Fibroblast of gingiva (primary cell): ENCODE data around the gene FAIM2.
"Not testable (repeated sequence)": the region's sequence is repeated elsewhere in the genome, so short reads cannot be mapped to it uniquely, and the experiment has no call there.

Experiments
- DNase-seq: peaks from one replicate; pipeline ENCODE4 v3.0.0-alpha.2; 2011; ENCODE audit warnings: low read depth

FAIM2 gene

DNA sequence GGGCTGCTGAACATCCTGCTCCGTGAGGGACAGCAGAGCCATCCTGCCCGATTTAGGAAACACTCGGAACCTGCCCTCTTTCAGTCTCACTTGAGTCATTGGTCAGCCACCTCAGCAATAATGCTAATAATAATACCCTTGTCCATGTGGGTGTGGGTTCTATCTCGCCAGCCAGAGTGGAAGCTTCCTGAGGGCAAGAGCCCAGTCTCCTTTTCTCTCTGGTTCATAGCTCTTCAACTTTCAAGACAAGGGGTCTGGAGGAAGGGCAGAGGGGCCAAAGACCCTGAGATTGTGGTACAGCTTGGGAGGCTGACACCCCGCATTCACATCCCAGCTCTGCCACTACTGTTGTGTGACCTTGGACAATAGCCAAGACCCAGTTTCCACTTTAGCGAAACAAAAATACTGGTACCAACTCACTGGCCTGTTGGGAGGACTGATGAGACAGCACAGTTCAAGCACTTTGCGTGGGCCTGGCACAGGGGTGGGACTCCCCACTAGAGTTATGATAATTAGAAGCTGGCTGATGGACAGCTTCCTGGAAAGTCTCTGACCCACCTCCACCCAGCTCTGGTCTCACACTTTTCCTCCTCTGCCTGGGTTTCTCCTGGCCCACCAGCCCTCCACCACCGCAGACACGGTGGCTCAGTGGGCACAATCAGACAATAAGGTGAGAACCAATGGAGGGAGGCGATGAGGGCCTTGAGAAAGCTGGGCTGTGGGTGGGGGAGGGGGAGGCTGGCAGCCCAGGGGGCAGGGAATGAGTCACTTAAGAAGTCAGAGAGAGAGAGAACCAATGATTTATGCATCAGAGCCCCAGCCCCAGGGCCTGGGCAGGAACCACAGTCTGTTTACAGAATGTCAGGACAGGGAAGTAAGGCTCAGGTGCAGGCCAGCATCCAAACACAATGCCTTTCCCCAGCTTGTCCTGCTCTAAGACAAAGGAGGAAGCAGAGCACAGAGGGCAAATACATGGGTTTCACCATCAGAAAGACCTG is 9.6 kb downstream of the FAIM2 start:
- no peak for DNase-seq

GRCh38 chr12:49892732-49893317 is 10.9 kb downstream of the FAIM2 start:
- DNase-seq, result no peak

DNA sequence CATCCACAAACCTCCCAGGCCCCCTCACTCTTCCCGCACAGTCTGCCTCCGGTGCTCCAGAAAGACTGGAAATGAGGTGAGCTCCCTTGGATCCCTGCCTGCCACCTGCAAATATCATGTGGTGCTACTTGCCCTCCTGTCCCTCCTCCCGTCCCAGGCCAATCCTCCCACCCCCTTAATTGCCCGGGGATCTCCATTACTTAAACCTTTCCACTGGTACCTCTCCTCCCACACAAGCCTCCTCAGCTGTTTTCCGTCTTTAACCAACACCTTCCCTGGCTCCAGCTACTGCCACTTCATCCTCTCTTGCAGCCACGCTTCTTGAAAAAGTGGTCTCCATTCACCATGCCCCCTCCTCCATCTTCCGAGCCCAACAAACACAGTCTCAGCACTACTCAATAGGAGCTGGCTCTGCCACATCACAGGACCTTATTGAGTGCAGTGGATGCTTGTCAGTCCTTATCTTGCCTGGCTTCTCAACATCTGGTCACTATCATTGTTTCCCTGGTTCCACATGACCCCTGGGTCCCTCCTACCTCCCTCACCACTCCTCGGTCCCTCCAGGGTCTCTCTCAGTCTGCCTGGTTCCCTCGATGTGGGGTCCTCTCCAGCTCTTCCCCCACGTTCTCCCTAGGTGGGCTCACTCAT is 11.5 kb downstream of the FAIM2 start:
- no peak for DNase-seq

- DNase-seq, result no peak
Measured at GRCh38 chr12:49891476-49891875, 12.2 kb downstream of the FAIM2 start.

DNA sequence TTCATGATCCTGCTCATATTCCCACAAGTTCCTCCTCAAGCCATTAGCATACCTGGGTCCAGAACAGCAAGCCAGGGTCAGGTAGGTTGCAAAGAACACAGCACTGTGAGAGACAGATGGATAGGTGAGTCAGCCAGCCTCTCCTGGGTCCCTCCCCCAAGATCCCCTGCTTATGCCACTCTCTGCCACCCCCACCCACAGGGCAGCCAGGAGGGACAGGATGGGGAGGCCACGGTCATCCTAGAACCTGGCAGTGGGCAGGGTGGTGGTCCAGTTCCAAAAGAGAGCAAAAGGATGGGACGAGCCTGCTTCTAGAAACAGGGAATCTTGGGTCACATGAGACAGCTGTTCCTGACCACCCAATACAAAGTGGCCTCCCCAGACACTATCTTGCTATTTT is 12.7 kb downstream of the FAIM2 start:
- no peak for DNase-seq

GRCh38 chr12:49890096-49890461 is 13.6 kb downstream of the FAIM2 start:
- no peak for DNase-seq

- no peak for DNase-seq
Measured at GRCh38 chr12:49889361-49890095, 14.2 kb downstream of the FAIM2 start.

DNA sequence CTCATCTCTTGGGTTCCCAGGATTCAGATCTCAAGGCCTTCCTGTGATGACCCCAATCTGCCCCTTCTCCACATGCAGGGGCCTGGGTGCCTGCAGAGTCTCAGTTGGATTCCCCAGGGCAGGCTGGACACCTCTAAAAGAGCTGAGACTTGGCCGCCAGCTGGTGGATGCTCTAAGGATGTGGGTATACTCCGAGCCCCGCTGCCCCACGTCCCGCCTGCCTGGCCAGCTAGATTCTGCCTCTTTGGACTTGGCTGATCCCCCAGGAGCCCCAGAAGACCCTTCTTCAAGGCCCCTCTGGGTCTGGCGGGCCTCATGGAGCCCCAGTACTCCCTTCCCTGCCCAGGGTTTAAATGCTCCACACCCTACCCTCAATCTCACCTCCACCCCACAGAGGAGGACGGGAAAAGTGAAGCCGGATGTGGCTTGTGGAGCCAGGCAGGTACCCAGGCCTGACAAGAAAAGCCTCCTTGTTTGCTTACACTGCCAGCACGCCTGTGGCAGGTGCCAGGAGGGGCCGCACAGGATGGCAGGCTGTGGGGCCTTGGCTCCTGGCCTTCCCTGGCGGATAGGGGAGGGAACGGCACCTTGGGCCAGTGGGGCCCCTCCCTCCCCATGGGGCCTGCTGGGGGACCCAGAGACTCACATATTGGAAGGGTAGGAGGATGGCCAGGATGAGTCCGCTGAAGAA is 15.1 kb downstream of the FAIM2 start:
- no peak for DNase-seq

- DNase-seq, result no peak
Measured at GRCh38 chr12:49887536-49888401, 15.9 kb downstream of the FAIM2 start.

DNA sequence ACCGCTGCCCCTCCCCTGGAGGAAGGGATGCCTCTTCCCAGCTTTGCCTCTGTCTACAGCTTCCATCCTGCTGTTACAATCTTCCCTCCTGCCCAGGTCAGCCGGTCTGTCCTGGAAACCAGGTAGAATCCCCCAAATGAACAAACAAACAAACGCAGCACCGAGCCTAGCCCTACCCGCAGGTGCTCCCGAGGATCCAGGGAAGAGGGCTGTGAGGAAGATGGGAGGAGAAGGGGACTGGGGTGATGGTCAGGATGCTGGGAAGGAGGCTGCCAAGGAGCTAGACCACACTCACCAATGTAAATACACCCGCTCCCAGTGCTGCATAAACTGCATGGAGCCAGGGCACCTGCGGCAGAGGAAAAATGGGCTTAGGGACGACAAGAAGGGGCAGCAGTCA is 16.6 kb downstream of the FAIM2 start:
- DNase-seq, result no peak

DNA sequence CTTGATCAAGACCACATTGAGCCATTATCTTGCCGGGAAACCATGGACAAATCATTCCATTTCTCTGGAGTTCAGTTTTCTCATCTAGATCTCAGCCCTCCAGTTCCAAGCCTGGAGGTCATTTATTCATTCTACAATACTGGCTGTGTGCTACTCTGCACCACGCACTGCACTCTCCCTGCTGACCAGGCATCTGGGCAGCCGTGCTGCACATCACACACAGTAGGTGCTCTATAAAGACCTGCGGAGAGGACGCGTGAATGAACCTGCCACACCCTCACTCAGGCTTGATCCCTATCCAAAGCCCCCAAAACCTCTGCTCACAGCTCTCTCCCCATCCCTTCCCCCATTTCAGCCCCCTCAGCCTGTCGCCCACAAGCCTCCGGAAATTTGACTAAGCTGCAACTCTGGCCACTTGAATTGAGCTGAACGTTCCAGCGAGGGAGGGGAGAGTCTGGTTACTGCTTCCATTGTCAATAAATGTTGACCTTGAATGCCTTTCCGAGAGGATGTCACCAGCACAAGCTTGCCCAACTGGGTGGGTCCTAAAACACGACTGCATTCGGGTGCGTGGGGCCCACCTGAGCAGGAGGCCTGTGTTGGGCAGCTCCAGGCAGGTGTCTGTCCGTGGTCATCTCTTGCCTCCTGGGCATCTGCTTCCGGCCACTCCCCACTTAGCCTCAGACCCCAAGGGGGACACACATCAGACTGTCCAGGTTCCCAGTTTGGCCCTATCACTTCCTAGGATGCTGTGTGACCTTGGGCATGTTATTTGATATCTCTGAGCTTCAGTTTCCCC is 17.8 kb downstream of the FAIM2 start:
- no peak for DNase-seq

DNA sequence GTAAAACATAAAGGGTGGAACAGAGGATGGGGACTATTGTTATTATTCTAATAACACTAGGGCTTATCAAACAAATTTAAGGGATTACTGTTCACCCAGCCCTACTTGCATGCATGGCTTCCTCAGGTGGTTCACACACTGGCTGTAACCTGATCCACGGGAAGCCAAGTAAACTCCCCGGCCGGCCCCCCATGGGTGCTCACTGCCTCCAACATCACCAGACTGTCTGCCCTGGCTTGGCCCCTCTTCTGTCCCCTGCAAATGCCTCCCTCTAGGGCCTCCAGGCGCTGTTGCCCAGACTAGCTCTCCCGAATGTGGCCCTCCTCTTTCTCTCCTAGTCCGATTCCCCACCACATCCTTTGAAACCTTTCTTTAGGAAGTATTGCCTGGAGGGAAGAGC is 18.6 kb downstream of the FAIM2 start:
- DNase-seq, result no peak

DNA sequence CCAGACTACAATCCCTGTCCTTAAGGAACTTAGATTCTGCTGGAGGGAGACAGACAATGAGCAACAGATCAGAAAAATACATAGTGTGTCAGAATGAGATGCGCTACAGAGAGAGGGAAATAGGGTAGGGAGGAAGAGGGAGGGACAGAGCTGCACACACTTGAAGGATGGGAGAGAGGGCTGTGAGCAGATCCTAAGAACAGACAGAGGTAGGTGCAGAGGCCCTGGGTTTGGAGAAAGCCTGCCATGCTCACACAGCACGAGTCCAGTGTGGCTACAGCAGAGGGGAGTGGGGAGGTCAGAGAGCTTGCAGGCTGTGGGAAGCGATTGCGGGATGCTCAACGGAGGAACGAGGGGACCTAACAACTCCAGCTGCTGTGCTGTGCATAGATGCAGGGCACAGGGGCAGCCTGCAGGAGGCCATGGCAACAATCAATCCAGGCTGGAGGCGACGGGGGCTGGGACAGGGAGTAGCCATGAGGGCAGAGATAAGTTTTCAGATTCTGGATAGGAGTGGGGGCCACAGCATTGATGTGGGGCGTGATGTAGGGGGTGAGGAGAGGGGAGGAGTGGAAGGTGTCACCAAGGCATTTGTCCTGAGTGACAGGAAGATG is 20.7 kb downstream of the FAIM2 start:
- no peak for DNase-seq

DNA sequence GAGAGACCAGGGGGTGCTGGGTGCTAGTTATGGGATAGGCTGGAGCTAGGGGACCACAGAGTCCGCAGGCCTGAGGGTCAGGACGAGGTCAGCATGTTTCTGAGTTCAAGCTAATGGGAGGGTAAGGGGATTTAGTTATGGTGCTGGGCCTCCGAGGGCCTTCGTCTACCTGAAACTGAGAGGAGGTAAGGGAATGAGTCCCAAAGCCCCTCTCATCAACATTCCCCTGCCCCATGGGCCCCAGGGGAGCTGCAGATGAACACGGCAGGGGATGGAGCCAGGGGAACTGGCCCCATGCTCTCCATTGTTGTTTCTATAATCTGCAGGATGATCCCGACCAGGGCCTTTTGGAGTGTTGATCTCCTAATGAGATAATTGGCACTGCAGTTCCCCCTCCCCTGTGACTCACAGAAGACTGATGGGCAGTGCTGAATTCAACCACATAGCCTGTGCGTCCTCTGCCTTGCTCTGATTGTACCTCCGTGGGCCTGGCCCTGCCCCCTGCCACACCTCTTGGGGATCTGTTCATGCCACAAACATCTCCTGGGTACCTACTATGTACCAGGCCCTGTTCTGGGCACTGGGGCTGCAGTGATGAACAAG is 21.4 kb downstream of the FAIM2 start:
- no peak for DNase-seq

DNA sequence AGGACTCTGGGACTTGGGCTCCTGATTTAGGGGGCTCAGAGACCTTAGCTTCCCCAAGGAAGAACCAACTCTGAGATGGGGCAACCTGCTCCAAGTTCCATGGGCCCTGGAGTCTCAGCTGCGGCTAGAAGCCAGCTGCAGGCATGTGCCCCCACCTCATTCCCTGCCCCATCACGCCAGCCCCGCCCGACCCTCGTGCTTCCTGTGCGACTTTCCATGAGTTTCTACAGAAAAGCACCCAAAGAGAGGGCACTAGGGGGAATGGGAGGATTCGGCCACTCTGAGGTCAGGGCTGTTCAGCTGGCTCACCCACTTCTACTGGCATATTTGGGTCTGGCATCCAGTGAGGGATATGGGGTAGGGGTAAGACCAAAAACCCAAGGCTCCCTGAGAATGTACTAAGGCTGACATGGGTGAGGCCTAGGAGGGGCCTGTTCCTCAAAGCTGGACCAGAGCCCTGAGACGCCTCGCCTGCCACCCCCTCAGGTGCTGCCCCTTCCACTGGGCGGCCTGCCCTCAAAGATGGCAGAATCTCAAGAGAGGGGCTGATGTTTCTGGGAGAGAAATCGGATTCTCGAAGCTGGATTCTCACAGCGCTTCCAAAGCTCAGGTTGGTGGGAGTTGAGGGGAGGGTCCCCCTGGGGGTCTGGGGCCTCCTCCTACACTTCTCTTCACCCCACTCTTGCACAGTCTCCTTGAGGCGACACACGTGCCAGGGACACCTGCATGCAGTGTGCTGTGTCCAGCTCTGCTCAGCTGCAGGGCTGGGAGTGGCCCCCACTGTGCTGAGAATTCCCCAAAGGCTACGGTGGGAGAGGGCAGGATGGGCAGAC is 22.1 kb downstream of the FAIM2 start:
- no peak for DNase-seq

- no peak for DNase-seq
Measured at GRCh38 chr12:49880756-49881414, 22.8 kb downstream of the FAIM2 start.

DNA sequence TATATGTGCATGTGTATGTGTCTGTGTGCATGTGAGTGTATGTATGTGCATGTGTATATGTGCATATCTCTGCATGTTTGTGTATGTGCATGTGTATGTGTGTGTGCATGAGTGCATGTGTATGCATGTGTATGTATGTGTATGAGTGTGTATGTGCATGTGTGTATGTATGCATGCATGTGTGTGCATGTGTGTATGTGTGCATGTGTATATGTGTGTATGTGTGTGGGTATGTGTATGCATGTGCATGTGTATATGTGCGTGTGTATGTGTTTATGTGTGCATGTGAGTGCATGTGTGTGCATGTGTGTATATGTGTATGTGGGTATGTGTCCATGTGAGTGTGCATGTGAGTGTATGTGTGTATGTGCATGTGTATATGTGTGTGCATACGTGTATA is 24.6 kb downstream of the FAIM2 start:
- not testable (repeated sequence) for DNase-seq

DNA sequence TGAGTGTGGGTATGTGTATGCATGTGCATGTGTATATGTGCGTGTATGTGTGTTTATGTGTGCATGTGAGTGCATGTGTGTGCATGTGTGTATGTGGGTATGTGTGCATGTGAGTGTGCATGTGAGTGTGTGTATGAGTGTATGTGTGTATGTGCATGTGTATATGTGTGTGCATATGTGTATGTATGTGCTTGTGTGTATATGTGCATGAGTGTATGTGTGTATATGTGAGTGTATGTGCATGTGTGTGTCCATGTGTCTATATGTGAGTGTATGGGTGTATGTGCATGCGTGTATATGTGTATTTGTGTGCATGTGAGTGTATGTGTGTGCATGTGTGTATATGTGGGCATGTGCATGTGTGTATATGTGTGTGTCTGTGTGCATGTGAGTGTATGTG is 25.7 kb downstream of the FAIM2 start:
- no peak for DNase-seq
